T-helper 1 cell treated with Interleukin-12 subunit alpha and Interleukin-12 subunit beta and Interleukin-4 antibody, amounts not matched to agents 30 μg/mL and 1 μg/mL, for 36 hours (primary cell): Measurements from ENCODE around the gene TMEM181.
A peak's percentile ranks its signal among the peaks of the same experiment; 100 is the strongest.

ENCODE experiments used
- H3K27ac Mint-ChIP-seq: one replicate; pipeline ENCODE4 v1.8.0; 2021; ENCODE audit warnings: mild to moderate bottlenecking, mixed read lengths
- H3K27me3 Mint-ChIP-seq: one replicate; pipeline ENCODE4 v1.8.0; 2021; ENCODE audit warnings: low read depth, mixed read lengths
- H3K36me3 Mint-ChIP-seq: one replicate; pipeline ENCODE4 v1.8.0; 2021; ENCODE audit warnings: low read depth, mixed read lengths
- H3K4me1 Mint-ChIP-seq: one replicate; pipeline ENCODE4 v1.8.0; 2021; ENCODE audit warnings: low read depth, mixed read lengths
- H3K4me3 Mint-ChIP-seq: one replicate; pipeline ENCODE4 v1.8.0; 2021; ENCODE audit warnings: mild to moderate bottlenecking, moderate library complexity, mixed read lengths
- H3K9me3 Mint-ChIP-seq: one replicate; pipeline ENCODE4 v1.8.0; 2021; ENCODE audit warnings: mixed read lengths

TMEM181 gene

GRCh38 chr6:158565122-158565429 is 5.2 kb downstream of the TMEM181 start:
- no peaks in the 10 kb centered on the region for H3K9me3 Mint-ChIP-seq
- H3K36me3 Mint-ChIP-seq = peaks cover 15% of the 10 kb centered on the region
- H3K27me3 Mint-ChIP-seq = no peaks in the 10 kb centered on the region
- no peak overlapping the region for H3K4me3 Mint-ChIP-seq
- H3K27ac Mint-ChIP-seq = peak overlapping the region; percentile 6
- peaks cover 60% of the 10 kb centered on the region for H3K4me1 Mint-ChIP-seq

DNA sequence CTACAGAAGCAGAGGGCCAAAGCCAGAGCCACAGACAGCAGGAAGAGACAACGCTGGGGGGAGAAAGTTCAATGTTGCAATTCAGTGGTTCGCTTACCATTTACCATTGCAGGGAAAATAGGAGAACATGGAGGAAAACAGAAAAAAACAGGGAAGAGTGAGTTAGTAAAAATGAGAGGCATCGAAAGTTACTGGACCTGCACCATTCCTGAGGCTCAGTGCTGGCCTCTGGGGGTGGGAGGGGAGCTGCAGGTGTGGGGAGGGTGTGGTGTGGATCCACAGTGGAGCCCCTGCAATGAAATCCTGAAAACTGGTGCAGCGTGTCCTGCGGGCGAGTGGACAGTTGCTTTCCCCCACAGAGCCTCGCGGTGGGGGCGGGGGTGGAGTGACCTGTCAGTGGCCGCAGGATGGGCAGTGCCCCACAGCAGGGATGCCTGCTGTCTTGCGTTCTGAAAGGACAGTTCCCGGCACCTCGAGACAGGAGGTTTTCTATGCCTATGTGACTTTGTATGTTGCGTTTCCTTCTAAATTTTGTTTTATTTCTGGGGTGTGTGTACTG is 5.7 kb downstream of the TMEM181 start:
- Mint-ChIP-seq H3K4me1 (peaks cover 60% of the 10 kb centered on the region), H3K27me3 (no peaks in the 10 kb centered on the region), H3K9me3 (no peaks in the 10 kb centered on the region), H3K36me3 (peaks cover 17% of the 10 kb centered on the region), H3K27ac (peak overlapping the region; percentile 2), H3K4me3 (no peak overlapping the region)

DNA sequence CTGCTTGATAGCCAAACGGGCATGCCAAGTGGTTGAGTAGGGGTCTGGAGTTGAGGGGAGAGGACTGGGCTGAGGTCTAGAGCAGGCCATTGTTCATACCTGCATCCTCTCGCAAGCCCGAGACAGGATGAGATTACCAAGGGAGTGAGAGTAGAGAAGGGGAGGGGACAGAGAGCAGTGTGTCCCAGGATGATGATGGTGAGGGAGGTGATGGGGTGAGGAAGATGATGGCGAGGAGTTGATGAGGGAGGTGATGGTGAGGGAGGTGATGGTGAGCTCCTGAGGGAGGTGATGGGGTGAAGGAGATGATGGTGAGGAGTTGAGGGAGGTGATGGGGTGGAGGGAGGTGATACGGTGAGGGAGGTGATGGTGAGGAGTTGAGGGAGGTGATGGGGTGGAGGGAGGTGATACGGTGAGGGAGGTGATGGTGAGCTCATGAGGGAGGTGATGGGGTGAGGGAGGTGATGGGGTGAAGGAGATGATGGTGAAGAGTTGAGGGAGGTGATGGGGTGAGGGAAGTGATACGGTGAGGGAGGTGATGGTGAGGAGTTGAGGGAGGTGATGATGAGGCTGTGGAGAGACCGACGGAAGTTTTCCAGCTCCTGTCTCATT is 6.4 kb downstream of the TMEM181 start:
- Mint-ChIP-seq H3K27me3 (no peaks in the 10 kb centered on the region), H3K36me3 (peaks cover 16% of the 10 kb centered on the region), H3K4me1 (peaks cover 53% of the 10 kb centered on the region), H3K9me3 (no peaks in the 10 kb centered on the region), H3K27ac (peak overlapping the region; percentile 47), H3K4me3 (no peak overlapping the region)

GRCh38 chr6:158567152-158567551 is 7.3 kb downstream of the TMEM181 start:
- Mint-ChIP-seq H3K4me1 (peaks cover 45% of the 10 kb centered on the region), H3K9me3 (no peaks in the 10 kb centered on the region), H3K27me3 (no peaks in the 10 kb centered on the region), H3K4me3 (no peak overlapping the region), H3K27ac (peak overlapping the region; percentile 94), H3K36me3 (peaks cover 17% of the 10 kb centered on the region)

GRCh38 chr6:158567871-158568401 is 8.0 kb downstream of the TMEM181 start:
- Mint-ChIP-seq H3K9me3 (no peaks in the 10 kb centered on the region), H3K4me1 (peaks cover 44% of the 10 kb centered on the region), H3K27ac (peak overlapping the region; percentile 94), H3K27me3 (no peaks in the 10 kb centered on the region), H3K4me3 (peak overlapping the region; percentile 76), H3K36me3 (peaks cover 19% of the 10 kb centered on the region)

- H3K4me3 Mint-ChIP-seq = peak overlapping the region; percentile 76
- H3K27me3 Mint-ChIP-seq = no peaks in the 10 kb centered on the region
- no peaks in the 10 kb centered on the region for H3K9me3 Mint-ChIP-seq
- H3K27ac Mint-ChIP-seq = peak overlapping the region; percentile 94
- peaks cover 20% of the 10 kb centered on the region for H3K36me3 Mint-ChIP-seq
- peaks cover 44% of the 10 kb centered on the region for H3K4me1 Mint-ChIP-seq
These were observed 8.7 kb downstream of the TMEM181 start for GRCh38 chr6:158568549-158568948.

DNA sequence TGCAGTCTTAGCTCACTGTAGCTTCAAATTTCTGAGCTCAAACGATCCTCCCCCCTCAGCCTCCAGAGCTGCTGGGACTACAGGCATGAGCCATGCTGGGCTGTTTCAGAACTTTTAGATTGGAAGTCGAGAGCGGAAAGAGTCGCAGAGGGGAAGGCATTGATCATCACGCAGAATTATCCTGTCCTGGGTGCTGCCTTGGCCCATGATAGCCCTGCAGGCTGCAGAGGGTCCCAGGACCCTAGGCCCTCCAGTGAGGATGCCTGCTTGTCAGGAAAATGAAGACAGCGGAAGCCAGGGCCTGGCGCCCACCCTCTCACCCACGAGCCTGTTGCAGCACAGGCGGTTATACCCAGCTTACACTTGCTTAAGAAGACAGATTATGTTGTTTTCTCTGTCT is 9.1 kb downstream of the TMEM181 start:
- H3K4me1 Mint-ChIP-seq = peaks cover 44% of the 10 kb centered on the region
- H3K36me3 Mint-ChIP-seq = peaks cover 21% of the 10 kb centered on the region
- H3K27ac Mint-ChIP-seq = no peak overlapping the region
- no peaks in the 10 kb centered on the region for H3K9me3 Mint-ChIP-seq
- no peak overlapping the region for H3K4me3 Mint-ChIP-seq
- no peaks in the 10 kb centered on the region for H3K27me3 Mint-ChIP-seq

DNA sequence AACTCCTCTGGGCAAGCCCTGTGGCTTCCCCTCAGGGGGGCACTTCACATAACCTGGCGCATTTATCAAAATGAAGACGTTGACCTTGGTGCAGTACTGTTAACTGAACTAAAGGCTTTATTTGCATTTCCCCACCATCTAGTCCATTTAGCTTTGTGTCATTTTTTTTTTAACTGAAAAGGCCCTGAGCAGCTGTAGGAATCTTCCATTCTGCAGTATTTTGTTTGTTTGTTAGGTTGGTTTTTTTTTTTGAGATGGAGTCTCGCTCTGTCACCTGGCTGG is 10.7 kb downstream of the TMEM181 start:
- Mint-ChIP-seq H3K27me3 (no peaks in the 10 kb centered on the region), H3K9me3 (no peaks in the 10 kb centered on the region), H3K4me1 (peaks cover 39% of the 10 kb centered on the region), H3K27ac (no peak overlapping the region), H3K36me3 (peaks cover 27% of the 10 kb centered on the region), H3K4me3 (no peak overlapping the region)

GRCh38 chr6:158571826-158572652 is 12.1 kb downstream of the TMEM181 start:
- peaks cover 31% of the 10 kb centered on the region for H3K4me1 Mint-ChIP-seq
- no peak overlapping the region for H3K4me3 Mint-ChIP-seq
- H3K27ac Mint-ChIP-seq = no peak overlapping the region
- no peaks in the 10 kb centered on the region for H3K27me3 Mint-ChIP-seq
- H3K36me3 Mint-ChIP-seq = peaks cover 34% of the 10 kb centered on the region
- H3K9me3 Mint-ChIP-seq = peaks cover 1% of the 10 kb centered on the region

- Mint-ChIP-seq H3K36me3 (peaks cover 36% of the 10 kb centered on the region), H3K27me3 (no peaks in the 10 kb centered on the region), H3K4me3 (no peak overlapping the region), H3K27ac (no peak overlapping the region), H3K9me3 (peaks cover 6% of the 10 kb centered on the region), H3K4me1 (peaks cover 27% of the 10 kb centered on the region)
These were observed 13.0 kb downstream of the TMEM181 start for GRCh38 chr6:158572653-158573541.

- no peak overlapping the region for H3K4me3 Mint-ChIP-seq
- H3K27ac Mint-ChIP-seq = no peak overlapping the region
- no peaks in the 10 kb centered on the region for H3K27me3 Mint-ChIP-seq
- H3K36me3 Mint-ChIP-seq = peaks cover 39% of the 10 kb centered on the region
- H3K4me1 Mint-ChIP-seq = peaks cover 21% of the 10 kb centered on the region
- H3K9me3 Mint-ChIP-seq = peaks cover 6% of the 10 kb centered on the region
These were observed 13.6 kb downstream of the TMEM181 start for GRCh38 chr6:158573542-158573931.

DNA sequence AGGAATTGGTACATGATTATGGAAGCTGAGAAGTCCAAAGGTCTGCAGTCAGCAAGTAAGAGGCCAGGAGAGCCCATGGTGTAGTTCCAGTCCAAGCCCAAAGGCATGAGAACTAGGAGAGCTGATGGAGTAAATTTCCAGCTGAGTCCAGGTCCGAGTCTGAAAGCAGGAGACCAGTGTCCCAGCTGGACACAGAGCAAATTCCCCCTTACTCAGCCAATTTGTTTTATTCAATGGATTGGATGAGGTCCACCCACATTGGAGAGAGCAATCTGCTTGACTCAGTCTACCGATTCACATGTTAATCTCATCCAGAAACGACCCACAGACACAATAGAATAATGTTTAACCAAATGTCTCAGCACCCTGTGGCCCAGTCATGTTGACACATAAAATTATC is 14.9 kb downstream of the TMEM181 start:
- Mint-ChIP-seq H3K4me3 (no peak overlapping the region), H3K36me3 (peaks cover 42% of the 10 kb centered on the region), H3K27ac (no peak overlapping the region), H3K27me3 (no peaks in the 10 kb centered on the region), H3K9me3 (peaks cover 6% of the 10 kb centered on the region), H3K4me1 (peaks cover 17% of the 10 kb centered on the region)

- H3K9me3 Mint-ChIP-seq = peaks cover 6% of the 10 kb centered on the region
- H3K36me3 Mint-ChIP-seq = peaks cover 44% of the 10 kb centered on the region
- no peaks in the 10 kb centered on the region for H3K27me3 Mint-ChIP-seq
- H3K4me1 Mint-ChIP-seq = peaks cover 15% of the 10 kb centered on the region
- no peak overlapping the region for H3K27ac Mint-ChIP-seq
- H3K4me3 Mint-ChIP-seq = no peak overlapping the region
These were observed 15.7 kb downstream of the TMEM181 start for GRCh38 chr6:158575550-158575949.

DNA sequence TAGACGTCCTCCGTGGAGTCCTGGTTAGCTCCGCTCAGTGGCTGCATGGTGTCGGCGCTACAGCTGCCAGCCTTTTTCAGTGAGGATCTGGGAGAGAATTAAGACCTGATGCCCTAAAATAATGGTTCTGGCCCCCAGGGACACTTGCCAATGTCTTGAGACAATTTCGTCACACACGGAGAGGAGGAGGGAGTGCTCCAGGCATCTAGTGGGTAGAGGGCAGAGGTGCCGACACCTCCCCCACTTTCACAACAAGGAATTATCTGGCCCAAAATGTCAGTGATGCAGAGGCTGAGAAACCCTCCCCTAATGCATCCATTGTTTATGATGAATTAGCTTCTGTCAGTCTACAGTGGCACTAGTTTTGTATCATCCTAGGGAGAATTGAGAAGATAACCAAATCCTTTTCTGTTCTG is 24.4 kb downstream of the TMEM181 start:
- Mint-ChIP-seq H3K27me3 (no peaks in the 10 kb centered on the region), H3K36me3 (peaks cover 39% of the 10 kb centered on the region), H3K9me3 (no peaks in the 10 kb centered on the region), H3K27ac (no peak overlapping the region), H3K4me3 (no peak overlapping the region), H3K4me1 (no peaks in the 10 kb centered on the region)
